KMS-11 (cell line): ENCODE measurements around the gene PARD3B.

Experiments used
- H2AFZ ChIP-seq: fragments of 200-600 bp; sonication (generic); 2 replicates; pipeline ENCODE4 v1.6.1; 2016; ENCODE audit warnings: antibody characterized with exemption, mixed run types, low read depth
- H3K27ac ChIP-seq: fragments of 200-600 bp; sonication (generic); 2 replicates; pipeline ENCODE4 v1.6.1; 2016; ENCODE audit warnings: mild to moderate bottlenecking, mixed run types
- H3K27me3 ChIP-seq: fragments of 200-600 bp; sonication (generic); 2 replicates; pipeline ENCODE4 v1.6.1; 2017; ENCODE audit warnings: mild to moderate bottlenecking, low read depth, mixed run types, moderate library complexity; ENCODE audit not compliant: insufficient read depth
- H3K36me3 ChIP-seq: fragments of 200-600 bp; sonication (generic); 2 replicates; pipeline ENCODE4 v1.6.1; 2017; ENCODE audit warnings: mild to moderate bottlenecking, mixed run types; ENCODE audit not compliant: insufficient read depth
- H3K4me1 ChIP-seq: fragments of 200-600 bp; sonication (generic); 2 replicates; pipeline ENCODE4 v1.6.1; 2016; ENCODE audit warnings: mild to moderate bottlenecking, low read depth, mixed run types; ENCODE audit not compliant: poor library complexity, severe bottlenecking
- H3K4me2 ChIP-seq: fragments of 200-600 bp; sonication (generic); 2 replicates; pipeline ENCODE4 v1.7.0; 2016; ENCODE audit warnings: mild to moderate bottlenecking, mixed run types
- H3K4me3 ChIP-seq: fragments of 200-600 bp; sonication (generic); IDR thresholded peaks from 2 replicates; pipeline ENCODE4 v1.6.1; 2017; ENCODE audit warnings: low read depth, low read length, mixed read lengths; ENCODE audit not compliant: insufficient read depth
- H3K79me2 ChIP-seq: fragments of 200-600 bp; sonication (generic); 2 replicates; pipeline ENCODE4 v1.6.1; 2016; ENCODE audit warnings: low read depth, mixed run types; ENCODE audit not compliant: insufficient read depth
- H3K9ac ChIP-seq: fragments of 200-600 bp; sonication (generic); 2 replicates; pipeline ENCODE4 v1.6.1; 2016; ENCODE audit warnings: mild to moderate bottlenecking, mixed run types
- H4K20me1 ChIP-seq: fragments of 200-600 bp; sonication (generic); 2 replicates; pipeline ENCODE4 v1.6.1; 2016; ENCODE audit warnings: mild to moderate bottlenecking, mixed run types; ENCODE audit not compliant: insufficient read depth
- CTCF ChIP-seq: fragments of 200-600 bp; sonication (generic); conservative IDR thresholded peaks from 2 replicates; pipeline ENCODE4 v1.6.1; 2017; ENCODE audit warnings: low read depth, mild to moderate bottlenecking, antibody characterized with exemption, low read length, moderate library complexity, mixed read lengths

Gene PARD3B

DNA sequence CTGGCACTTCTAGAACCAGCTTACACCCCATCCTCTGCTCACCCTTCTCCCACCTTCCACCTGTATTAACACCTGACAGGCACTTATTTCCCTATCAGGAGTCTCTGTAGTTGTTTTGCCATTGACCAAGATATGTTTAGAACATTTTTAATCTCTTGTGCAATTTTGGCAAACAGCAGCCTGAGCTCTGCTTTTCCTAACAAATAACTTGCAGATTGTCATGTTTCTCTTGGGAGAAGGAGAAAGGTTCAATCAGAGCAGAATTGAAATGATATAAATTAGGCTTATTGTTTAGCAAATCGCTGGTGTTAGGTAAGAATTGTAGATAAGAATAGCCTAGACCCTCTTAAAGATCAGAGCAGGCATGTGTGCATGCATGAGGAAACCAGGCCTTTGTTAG is 225.5 kb downstream of the PARD3B start:
- Histone ChIP-seq H3K27ac (no peak overlapping the region), H4K20me1 (no peaks in the 10 kb centered on the region), H3K36me3 (no peaks in the 10 kb centered on the region), H3K4me2 (no peak overlapping the region), H3K27me3 (no peaks in the 10 kb centered on the region), H3K9ac (no peak overlapping the region), H3K4me1 (no peaks in the 10 kb centered on the region), H3K4me3 (no peak overlapping the region), H3K79me2 (no peaks in the 10 kb centered on the region), H2AFZ (no peak overlapping the region)
- TF ChIP-seq CTCF: no peak

DNA sequence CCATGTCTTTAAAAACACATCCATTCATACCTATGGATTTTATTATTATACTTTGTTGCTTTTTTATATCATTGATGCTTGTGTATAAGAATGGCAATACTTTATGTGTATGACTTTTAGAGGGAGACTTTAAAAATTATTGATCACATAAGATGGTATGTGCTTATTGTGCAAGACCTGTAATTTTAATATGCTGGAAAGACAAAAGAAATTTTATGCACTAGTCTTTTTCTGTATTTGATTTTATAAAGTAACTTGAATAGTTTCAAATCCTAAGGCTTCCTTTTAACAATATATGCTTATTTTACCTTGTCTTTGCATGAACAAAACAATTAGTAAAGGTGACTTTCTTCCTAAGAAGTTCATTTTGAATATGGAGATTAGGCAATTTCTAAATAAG is 226.4 kb downstream of the PARD3B start:
- Histone ChIP-seq H3K9ac (no peak overlapping the region), H3K4me2 (no peak overlapping the region), H3K4me1 (no peaks in the 10 kb centered on the region), H3K27me3 (no peaks in the 10 kb centered on the region), H2AFZ (no peak overlapping the region), H4K20me1 (no peaks in the 10 kb centered on the region), H3K79me2 (no peaks in the 10 kb centered on the region), H3K27ac (no peak overlapping the region), H3K4me3 (no peak overlapping the region), H3K36me3 (no peaks in the 10 kb centered on the region)
- no peak for TF ChIP-seq CTCF

DNA sequence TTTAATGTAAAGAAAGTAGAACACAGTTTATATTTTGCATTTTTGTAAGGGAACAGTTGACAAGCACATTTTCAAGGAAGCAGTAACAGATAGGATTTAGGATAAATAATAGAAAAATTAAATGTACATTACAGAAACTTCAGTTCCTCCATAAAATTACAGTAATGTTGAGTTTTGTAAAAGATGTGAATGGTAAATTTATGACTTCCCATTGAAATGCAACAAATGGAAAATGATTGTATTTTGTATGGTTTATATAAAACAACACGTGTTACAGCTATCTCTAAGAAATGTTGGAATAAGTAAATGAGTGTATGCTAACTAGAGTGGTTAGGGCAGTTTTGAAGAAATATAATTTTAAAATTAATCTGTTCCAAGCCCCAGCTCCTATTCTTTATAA is 227.3 kb downstream of the PARD3B start:
- no peak overlapping the region for H3K27ac ChIP-seq
- H3K4me3 ChIP-seq: no peak overlapping the region
- H4K20me1 ChIP-seq: no peaks in the 10 kb centered on the region
- H3K4me2 ChIP-seq: no peak overlapping the region
- no peaks in the 10 kb centered on the region for H3K36me3 ChIP-seq
- H3K9ac ChIP-seq: no peak overlapping the region
- no peaks in the 10 kb centered on the region for H3K27me3 ChIP-seq
- no peak overlapping the region for H2AFZ ChIP-seq
- H3K4me1 ChIP-seq: no peaks in the 10 kb centered on the region
- H3K79me2 ChIP-seq: no peaks in the 10 kb centered on the region
- TF ChIP-seq CTCF: no peak

GRCh38 chr2:204775766-204776165 is 230.5 kb downstream of the PARD3B start:
- no peak for TF ChIP-seq CTCF

More at GRCh38 chr2:204775766-204776165, 230.5 kb downstream of the PARD3B start:
- Histone ChIP-seq H3K79me2 (no peaks in the 10 kb centered on the region), H3K4me3 (no peak overlapping the region), H3K36me3 (no peaks in the 10 kb centered on the region), H3K9ac (no peak overlapping the region), H4K20me1 (no peaks in the 10 kb centered on the region), H3K27ac (no peak overlapping the region), H3K27me3 (no peaks in the 10 kb centered on the region), H3K4me1 (no peaks in the 10 kb centered on the region), H3K4me2 (no peak overlapping the region), H2AFZ (no peak overlapping the region)
